ENCODE results near the gene DTNB.

The DTNB gene

DNA sequence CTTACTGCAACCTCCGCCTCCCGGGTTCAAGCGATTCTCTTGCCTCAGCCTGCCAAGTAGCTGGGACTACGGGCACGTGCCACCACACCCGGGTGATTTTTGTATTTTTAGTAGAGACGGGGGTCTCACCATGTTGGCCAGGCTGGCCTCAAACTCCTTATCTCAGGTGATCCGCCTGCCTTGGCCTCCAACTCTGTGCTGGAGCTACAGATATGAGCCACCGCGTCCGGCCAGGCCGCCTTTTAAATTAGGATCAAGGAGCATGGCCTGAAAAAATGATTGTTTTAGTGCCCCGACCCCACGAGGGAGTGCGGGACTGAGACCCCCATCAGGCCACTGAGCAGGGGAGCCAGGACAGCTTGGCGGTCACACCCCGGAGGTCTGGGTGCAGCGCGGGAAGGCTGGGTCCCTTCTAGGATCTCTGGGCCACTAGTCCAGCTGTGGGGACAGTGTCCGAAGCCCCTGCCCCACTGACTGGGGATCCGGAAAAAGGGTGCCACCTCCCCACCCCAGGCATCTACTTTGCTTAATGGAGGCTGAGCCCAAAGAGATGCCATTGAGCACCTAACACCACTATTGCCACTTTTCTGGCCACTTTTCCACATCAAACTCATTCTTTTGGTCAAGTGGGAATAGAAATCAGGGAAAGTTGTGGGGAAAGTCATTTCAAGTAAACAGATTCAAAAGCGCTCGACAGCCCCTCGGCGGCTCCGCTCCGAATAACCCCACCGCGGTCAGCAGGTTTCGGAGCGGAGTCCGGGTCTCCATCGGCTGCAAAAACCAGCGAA, 311.9 kb downstream of the DTNB start:
- no peak for FAIRE-seq

DNA sequence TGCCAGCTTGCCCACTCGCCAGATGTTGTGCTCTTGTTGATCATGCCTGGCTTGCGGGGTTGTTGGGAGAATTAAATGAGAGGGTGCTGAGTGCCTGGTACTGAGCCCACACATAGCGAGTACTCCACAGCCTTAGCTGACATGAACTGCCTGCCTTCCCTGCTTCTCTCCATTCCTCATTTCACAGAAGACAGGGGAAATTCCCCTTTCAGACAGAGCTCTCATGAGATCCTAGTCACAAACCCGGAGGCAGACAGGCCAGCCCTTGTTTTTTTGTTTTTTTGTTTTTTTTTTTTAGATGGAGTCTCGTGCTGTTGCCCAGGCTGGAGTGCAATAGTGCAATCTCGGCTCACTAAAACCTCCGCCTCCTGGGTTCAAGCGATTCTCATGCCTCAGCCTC, 314.5 kb downstream of the DTNB start:
- no peak for FAIRE-seq

DNA sequence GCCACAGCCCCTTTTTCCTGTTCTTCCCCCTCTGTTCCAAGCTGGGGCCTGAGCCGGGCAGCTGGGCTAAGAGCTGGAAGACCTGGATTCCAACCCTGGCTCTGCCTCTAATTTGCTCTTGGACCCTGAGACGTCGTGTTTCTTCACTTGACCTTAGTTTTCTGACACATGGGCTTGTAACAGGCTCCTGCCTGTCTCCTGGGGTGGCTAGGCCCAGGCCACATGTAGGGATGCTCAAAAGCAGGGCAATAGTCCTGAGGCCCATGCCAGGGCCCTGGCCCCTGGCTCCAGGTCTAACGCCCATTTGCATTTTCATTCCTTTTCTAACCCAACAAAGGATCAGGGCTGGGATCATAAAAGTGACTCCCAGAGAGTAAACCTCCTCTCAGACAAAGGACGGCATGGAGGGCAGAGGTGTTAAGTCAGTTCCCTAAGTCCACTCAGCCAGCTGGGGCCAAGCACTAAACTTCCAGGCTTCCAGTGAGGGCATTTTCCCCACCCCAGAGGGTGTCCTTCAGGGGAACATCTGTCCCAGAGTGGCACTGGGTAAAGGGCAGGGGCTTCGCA, 315.0 kb downstream of the DTNB start:
- no peak for FAIRE-seq

DNA sequence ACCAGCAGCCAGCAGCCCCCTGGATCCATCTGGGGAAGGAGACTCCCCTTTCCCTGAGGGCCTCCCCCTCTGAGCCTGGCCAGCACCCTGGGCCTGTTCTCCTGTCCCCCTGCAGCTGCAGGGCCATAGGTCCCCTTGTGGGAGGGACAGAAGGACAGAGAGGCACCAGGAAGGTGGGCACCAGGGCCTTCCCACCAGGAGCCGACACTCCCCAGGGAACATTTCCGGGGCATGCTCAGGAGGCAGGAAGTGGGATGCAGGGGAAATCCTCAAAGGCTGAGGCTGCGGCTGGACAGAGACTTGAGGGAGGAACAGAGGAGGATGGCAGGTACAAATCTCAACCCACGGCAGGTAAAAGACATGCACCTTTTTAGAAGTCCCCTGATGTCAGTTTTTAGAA, 317.3 kb downstream of the DTNB start:
- no peak for FAIRE-seq

DNA sequence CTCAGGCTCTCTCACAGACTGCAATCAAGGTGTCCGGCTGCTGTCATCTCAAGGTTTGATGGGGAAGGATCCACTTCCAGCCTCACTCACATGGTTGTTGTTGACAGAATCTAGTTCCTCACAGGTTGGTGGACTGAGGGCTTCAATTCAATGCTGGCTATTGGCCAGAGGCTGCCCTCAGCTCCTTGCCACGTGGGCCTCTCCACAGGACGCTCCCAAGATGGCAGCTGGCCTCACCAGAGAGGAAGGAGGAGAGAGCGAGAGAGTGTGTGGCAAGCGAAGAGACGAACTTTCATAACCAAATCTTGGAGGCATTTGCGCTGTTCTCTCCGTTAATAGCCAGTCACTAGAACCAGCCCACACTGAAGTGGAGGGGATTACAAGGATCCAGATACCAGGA, 318.1 kb downstream of the DTNB start:
- no peak for FAIRE-seq

DNA sequence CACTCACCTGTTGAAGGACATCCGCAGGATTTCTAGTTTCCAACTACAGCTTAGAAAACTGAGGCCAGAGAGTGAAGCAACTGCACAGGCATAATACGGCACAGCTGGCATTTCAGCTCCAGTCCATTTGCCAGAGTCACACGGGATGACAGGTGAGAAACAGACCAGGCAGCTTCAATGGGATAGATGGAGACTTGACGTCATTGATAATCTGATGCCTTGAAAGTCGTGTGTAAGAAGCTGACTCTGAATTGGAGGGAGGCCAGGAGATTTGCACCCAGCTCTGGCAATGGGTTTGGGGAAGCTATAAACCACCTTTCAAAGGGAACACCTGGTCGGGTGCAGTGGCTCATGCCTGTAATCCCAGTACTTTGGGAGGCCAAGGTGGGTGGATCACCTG, 319.3 kb downstream of the DTNB start:
- FAIRE-seq: no peak

DNA sequence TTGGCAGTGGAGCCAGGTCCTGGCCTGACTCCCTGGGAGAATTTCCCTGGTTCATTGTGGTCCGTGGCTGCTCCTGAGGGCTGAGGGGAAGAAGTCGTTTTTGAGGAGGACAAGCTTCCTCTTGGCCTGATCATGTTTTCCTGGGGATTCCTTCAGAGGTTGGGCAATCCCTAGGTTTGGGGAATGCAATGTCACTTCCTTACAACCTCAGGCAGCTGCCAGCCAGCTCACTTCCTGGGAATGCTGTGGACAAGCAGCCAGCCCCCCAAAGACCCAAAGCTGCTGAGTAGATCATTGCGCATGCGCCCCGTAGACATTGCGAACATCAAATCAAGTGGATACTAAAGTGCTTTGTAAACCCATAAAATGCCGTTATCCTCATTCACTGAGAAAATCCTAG, 324.0 kb downstream of the DTNB start:
- no peak for FAIRE-seq

DNA sequence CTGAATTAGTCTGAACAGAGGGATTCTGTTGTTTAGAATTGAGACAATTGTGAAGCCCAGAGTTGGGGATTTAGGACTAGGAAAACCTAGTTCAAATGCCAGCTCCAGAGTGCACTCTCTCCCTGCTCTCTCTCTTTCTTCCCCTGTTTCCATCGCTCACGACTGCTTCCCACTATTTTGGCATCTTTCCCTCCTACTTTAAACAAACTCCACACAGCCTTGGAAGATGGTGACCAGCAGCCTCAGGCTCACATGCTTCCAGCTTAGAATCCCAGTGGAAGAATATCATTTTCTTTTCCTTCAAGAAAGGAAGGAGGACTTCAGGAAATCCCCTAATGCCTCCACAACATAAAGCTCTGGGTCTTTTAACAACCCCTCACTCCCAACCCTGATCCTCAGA, 325.5 kb downstream of the DTNB start:
- FAIRE-seq: no peak

DNA sequence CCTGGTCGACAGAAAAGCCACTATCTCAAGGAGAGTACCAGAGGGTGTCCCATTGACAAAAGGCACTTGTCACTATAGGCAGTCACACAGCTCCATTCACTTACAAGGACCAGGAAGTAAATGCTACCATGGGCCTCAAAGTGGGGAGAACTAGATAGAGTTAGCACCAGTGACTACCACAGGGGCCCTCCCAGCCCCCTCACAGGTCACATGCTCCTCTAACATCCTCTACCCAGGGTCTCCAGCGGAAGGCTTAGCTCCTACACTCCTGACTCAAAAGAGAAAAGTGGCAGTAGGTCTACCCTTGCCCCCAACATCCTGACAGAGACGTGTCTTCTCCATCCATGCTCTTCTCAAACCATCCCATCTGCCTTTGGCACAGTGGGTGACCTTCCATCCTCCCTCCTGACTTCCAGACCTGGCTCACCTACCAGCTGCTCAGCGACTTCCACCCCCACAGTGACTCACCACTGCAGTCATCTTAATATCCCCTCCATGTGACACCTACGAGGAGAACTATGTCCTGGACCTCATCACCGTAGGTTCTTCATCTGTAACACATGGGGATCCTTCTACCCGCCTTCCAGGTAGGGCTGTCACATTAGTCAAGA, 326.1 kb downstream of the DTNB start:
- FAIRE-seq: no peak

DNA sequence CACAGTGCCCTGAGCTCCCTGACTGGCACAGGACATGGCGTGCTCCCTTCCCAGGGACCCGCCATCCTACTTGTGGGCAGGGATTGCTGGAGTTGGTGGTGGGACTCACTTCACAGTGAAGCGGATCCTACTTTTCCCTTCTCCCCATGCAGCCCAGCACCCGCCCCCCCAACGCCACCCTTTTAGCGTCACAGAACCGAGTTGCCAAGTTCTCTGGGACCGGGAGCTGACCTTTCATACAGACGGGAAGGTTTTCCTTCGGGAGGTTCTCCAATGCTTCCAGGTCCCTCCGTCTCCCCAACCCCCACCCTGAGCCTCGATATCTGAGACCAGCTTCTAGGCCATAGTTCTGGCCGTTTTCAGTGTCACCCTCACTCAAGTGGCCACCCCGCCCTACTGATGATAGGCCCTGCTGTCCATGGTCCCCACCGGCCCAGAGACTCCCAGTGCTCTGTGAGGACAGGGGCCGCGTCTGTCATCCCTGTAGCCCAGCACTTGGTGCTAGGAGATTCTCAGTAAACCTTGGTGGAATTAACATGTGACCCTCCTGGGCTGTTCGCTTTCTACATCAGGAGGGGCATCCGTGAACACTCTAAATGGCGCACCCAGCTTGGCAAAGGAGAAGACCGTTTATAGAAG, 330.1 kb downstream of the DTNB start:
- no peak for FAIRE-seq

DNA sequence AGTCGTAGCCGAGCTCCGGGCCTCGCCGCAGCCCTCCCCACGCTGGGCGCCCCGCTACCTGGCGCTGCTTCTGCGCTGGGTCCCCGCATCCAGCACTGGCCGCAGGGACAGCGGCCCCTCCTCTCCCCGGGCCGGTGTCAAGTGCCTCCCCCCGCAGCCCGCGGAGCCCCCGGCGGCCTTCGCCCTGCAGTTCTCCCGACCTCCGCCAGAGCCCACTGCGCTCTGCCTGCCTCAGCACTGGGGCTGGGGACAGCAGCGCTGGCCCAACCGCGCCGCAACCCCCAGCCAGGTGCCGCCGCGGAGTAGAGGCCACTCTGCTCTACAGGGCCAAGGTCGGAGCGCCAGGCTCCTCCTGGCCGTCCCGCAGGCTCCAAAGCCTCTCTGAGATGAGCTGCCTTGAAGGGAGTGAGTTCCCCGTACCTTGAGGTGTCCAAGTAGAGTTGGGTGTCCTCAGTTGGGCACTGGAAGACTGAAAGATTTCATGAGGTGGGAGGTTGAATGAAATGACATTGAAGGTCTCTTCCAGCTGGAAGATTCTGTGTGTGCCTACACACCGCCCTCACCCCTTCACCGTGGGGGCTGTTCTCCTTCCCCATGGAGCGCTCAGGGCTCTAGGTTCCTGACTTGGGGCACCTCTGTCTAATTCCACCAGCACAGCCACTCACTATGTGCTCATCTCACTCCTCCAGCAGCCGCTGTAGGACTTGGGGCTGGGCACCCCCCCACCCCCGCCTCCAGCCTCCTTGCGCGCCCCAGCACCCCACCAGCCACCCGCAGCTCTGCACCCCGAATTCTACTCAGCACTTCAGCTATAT, 330.8 kb downstream of the DTNB start:
- no peak for FAIRE-seq

DNA sequence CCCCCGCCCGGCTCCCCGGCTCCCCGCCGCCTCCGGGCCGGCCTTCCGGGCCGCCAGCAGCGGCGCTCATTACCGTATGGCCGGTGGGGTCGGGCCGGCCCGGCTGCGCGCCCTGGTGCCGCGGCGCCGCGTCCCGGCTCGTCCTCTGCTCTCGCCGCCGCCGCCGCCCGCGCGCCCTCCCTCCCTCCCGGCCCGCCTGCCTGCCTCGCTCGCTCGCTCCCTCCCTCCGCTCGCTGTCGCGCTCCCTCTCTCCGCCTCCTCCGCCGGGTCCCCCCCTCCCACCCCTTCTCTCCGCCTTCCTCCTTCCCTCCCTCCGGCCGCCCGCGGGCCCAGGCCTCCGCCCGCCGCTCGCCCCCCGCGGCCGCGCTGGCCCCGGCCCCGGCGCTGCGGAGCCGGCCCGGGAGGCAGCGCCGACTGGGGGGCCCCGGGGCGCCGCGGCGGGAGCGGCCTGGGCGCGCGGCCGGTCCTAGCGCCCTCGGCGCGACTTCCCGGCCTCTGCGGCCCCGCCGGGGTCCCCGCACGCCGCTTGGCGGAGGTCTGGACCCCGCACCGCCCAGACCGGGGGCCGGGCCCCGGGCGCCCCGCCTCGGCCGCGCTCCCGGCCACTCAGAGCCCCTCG, 331.5 kb downstream of the DTNB start, which contains the start of gene DNMT3A:
TSS of gene DNMT3A (minus strand) at position 173 of the 619 bp plus-strand sequence. CDS start 27,941 bp downstream, outside the sequence.
- no peak for FAIRE-seq

DNA sequence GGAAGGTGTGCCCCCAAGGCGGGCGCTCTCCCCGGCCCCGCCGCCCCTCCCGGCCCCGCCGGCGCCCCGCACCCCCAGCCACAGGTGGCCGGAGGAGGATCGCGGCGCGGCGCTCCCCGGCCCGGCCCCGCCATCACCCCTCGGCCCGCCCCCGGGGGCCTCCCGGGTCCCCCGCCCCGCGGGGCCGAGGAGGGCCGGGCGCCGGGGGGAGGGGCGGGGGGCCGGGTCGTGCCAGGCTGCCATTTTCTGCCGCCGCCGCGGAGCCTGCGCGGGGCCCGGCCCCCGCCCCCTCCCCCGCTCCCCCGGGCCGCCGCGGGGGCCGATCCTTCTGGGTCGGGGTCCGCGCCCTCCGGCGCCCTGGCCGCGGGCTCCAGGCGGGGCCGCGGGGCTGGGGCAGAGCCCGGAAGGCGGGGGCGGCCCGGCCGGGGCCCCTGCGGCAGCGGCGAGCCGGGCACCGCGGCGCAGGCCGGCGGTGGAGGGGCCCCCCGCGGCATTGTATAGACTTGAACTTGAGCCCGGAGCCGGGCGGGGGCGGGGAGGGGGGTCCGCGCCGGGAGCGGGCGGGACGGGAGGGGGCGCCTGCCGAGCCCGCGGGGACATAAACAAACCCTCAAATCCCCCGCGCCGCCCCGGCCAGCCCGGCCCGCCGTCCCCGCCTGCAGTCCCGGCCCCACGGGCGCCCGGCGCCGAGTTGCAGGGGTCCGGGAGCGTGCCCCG, 332.2 kb downstream of the DTNB start:
- FAIRE-seq: no peak

DNA sequence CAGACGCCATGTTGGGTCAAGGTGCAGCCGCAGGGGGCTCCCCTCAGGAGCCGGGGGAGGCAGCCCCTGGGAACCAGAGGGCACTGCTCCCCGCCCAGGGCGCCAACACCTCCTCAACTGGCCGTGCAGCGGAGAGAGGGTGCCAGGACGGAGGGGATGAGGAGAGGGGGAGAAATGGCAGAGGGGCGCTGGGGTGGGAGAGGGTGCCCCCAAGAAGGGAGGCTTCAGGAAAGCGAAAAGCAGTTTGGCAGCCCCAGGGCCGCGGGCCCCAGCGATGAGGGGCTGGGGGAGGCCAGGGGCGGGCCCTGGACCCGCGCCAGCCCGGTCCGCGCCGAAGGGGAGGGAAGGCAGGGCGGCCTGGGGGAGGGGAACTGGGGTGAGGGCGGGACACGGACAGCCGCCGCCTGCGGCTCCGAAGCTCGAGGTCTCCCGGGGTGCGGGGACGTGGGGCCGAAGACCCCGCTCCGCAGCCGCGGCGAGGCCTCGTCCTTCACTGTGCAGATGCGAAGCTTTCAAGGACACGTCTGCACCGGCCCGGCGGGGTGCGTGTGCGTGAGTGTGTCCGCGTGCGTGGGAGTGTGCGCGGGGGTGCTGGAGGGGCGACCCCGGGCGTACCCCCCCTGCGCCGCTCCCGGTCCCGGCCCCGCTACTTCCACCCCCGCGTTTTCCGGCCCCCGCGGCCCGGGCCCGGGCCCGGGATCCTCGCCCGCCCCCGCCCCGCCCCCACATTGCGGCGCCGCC, 333.0 kb downstream of the DTNB start:
- no peak for FAIRE-seq

DNA sequence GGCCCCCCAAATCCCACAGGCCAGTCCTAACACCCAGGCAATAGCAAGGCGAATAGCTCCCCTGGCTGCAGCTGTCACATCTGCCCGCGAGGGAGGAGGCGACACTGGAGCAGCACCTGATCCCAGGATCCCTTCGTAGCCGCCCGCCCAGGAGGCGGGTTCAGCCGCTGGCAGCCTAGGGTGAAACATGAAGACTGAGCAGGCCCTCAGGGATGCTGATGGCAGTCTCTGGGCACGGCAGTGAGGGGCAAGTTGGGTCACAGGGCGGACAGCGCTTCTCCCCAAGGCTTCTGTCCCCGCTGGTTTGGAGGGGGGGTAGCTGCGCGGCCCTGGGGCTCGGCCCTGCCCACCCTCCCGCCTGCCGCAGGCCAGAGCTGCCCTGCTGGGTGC, 333.6 kb downstream of the DTNB start:
- no peak for FAIRE-seq

DNA sequence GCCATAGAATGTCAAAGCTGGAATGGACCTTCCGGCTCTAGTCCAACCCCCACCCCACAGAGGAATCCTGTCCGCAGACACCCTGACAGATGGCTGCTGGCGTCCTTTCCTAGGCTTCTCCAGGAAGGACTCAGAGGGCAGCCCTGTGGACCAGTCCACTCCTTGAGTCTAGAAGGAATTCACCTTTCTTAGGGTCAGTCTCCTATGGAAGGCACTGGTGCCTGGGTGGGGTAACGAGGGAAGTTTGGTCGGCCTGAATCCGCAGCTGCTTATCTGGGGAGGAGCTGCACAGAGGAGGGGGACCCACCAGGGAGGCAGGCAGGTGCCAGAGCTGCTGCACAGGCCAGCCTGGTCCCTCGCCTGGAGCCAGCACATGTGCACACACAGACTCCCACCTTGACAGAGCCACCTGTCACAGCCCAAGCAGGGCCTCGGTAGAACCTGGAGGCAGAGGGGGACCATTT, 334.1 kb downstream of the DTNB start:
- no peak for FAIRE-seq

DNA sequence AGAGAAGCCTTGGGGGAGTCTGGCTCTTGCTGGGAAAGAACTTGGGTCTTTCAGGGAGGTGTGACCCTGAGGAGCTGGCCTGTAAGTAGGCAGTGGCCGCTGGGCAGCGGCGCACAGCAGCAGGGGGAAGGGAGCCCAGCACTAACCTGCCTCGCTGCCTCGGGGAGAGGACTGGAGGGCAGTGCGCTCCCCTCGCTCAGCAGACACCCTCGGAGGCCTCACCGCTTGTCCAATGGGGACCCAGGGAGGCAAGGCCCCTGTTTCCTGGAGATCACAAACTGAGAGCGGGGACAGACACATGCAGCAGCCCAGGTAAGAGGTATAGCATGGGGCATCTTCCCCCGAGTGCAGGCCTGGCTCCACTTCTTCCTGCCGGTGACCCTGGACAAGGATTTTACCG, 335.0 kb downstream of the DTNB start:
- FAIRE-seq: no peak

DNA sequence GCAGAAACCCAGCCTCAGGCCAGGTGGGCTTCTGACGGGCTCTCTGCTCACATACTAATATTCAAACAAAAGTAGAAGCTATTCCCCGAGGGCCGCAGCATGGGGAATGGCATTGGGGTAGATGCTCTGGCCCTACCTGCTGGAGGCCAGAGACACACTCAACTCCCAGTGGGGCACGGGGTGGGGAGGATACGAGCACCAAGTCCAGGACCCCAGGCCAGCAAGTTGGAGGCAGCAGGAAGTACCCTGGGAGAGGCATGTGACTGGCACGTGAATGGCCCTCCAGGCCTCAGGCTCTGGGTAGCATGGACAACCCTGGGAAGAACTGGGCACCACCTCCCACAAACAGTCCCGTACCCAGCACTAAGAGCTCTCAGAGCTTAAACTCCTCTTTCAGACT, 335.5 kb downstream of the DTNB start:
- FAIRE-seq: no peak

DNA sequence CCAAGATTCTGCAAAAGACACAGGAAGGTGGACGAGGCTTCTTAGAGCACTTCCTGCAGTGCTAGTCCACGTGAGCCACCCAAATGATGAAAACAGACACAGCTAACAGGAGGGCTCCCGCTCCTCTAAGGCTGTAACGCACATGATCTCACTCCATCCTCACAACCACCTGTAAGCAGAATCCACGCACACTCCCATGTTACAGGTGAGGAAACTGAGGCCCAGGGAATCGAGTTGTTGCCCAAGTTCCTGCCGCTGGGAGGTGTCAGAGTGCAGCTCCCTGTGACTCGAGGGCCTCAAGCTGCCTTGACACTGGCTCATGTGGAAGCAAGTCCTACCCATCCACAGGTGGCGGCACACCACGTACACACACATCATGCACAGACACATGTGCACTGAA, 336.1 kb downstream of the DTNB start:
- FAIRE-seq: no peak

DNA sequence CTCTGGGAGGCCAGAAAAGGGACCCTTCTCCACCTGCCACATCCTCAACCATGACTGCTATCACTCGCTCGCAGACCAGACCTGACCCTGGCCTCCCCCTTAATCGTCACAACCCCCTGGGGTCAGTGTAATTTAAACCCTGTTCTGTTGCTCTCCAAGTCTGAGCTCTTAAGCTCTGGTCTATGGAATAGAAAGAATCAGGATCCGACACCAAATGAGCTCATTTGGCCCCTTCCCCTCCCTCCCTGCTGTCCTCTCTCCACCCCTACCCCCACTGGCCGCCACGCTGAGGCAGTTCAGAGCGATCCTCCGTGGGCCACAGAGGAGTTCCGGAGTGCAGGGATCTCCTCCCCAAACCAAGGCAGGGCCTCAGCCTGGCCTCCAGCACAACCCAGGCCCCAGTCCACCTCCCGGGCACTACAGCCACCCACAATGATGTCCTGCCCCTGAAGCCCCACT, 337.0 kb downstream of the DTNB start:
- FAIRE-seq: no peak

DNA sequence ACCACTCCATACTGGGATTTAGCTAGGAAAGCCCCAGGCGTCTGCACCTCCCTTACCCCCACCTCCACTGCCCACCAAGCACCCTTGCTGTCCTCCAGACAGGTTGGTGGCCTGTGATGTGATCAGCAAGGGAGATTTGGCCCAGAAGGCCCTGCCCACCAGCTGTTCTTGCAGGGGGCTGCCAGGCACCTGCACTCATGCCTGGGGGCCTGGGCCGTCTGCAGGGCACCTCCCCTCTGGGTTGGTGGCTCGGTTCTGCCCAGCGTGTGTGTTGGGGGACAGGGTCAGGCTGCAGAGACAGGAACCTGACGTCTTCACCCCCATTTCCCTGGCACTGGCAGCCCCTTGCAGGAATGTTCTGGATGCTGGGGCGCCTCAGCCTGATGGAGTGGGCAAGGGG, 337.4 kb downstream of the DTNB start:
- no peak for FAIRE-seq
